Activated T-cell treated with anti-CD3 and anti-CD28 coated beads for 1 hour (primary cell): ENCODE measurements around the gene GLT8D1.
"Not testable (repeated sequence)": the region's sequence is repeated elsewhere in the genome, so short reads cannot be mapped to it uniquely, and the experiment has no call there.

Experiments used
- DNase-seq: peaks from one replicate; pipeline ENCODE4 v3.0.0-alpha.2; 2020; ENCODE audit warnings: low read depth

Gene GLT8D1

GRCh38 chr3:52679811-52680210 is 25.8 kb downstream of the GLT8D1 start:
- DNase-seq: no peak

GRCh38 chr3:52679199-52679538 is 26.4 kb downstream of the GLT8D1 start:
- DNase-seq: no peak

- no peak for DNase-seq
Measured at GRCh38 chr3:52678265-52679198, 27.1 kb downstream of the GLT8D1 start.

GRCh38 chr3:52676201-52676600 is 29.4 kb downstream of the GLT8D1 start:
- DNase-seq: not testable (repeated sequence)

- no peak for DNase-seq
Measured at GRCh38 chr3:52671676-52672075, 33.9 kb downstream of the GLT8D1 start.

- DNase-seq: no peak
Measured at GRCh38 chr3:52670621-52671521, 34.7 kb downstream of the GLT8D1 start.

- no peak for DNase-seq
Measured at GRCh38 chr3:52663098-52663497, 42.5 kb downstream of the GLT8D1 start.

GRCh38 chr3:52660046-52660445 is 45.5 kb downstream of the GLT8D1 start:
- no peak for DNase-seq

- DNase-seq: no peak
Measured at GRCh38 chr3:52655895-52656294, 49.7 kb downstream of the GLT8D1 start.

GRCh38 chr3:52651592-52651991 is 54.0 kb downstream of the GLT8D1 start:
- DNase-seq: no peak

GRCh38 chr3:52650439-52650838 is 55.2 kb downstream of the GLT8D1 start:
- no peak for DNase-seq

GRCh38 chr3:52649461-52650210 is 56.0 kb downstream of the GLT8D1 start:
- DNase-seq: no peak

- no peak for DNase-seq
Measured at GRCh38 chr3:52645549-52645948, 60.0 kb downstream of the GLT8D1 start.
